Testis (tissue), 3 donors: Measurements from ENCODE around the gene HAUS8. TPM values are rescaled to one million over a fixed set of nuclear protein-coding genes. Genes with fewer than 3 reads are reported as not detected.
"Not testable (repeated sequence)": the region's sequence is repeated elsewhere in the genome, so short reads cannot be mapped to it uniquely, and the experiment has no call there.

Experiments used
- DNase-seq: peaks from one replicate; pipeline ENCODE4 v3.0.0-alpha.2; 2019
- H3K27ac ChIP-seq, 2 donors: fragments of 200-600 bp; sonication (generic); one replicate each; pipeline ENCODE4 v1.5.1; 2019
- H3K27me3 ChIP-seq: fragments of 200-600 bp; sonication (generic); one replicate; pipeline ENCODE4 v1.5.1; 2019
- H3K36me3 ChIP-seq: fragments of 200-600 bp; sonication (generic); one replicate; pipeline ENCODE4 v1.5.1; 2017; ENCODE audit warnings: low read depth; ENCODE audit errors: missing control alignments
- H3K4me1 ChIP-seq: fragments of 200-600 bp; sonication (generic); one replicate; pipeline ENCODE4 v1.5.1; 2019
- H3K4me3 ChIP-seq, 2 donors: fragments of 200-600 bp; sonication (generic); one replicate each; pipeline ENCODE4 v1.5.1; 2017 to 2019
- H3K9me3 ChIP-seq: fragments of 200-600 bp; sonication (generic); one replicate; pipeline ENCODE4 v1.5.1; 2017
- CTCF ChIP-seq, 3 experiments: fragments of 450-650 bp in 2 of 3; fragments of 200-600 bp in 1 of 3; sonication (generic) in 1 of 3; IDR thresholded peaks; one replicate each; pipeline ENCODE4 v1.5.1; 2016 to 2019; ENCODE audit warnings: antibody characterized with exemption in 3 of 3, mild to moderate bottlenecking in 2 of 3, moderate library complexity in 1 of 3
- POLR2A ChIP-seq: fragments of 450-650 bp; IDR thresholded peaks from one replicate; pipeline ENCODE4 v1.6.1; 2017; ENCODE audit warnings: antibody characterized with exemption, mild to moderate bottlenecking, moderate library complexity
- WGBS, 2 donors: methylation state at CpG; one replicate each; pipeline ENCODE4 v1.1.5; 2018; 5-methylcytosine and 5-hydroxymethylcytosine counted together
- intact Hi-C: fragments of 100-400 bp; cut with DNase I; formaldehyde crosslinking; loops from one replicate; pipeline ENCODE4 v1.15.1; 2023; ENCODE audit warnings: low total_unique reads
- polyA plus RNA-seq: library from polyadenylated mRNA; stranded (reverse); fragments of 350-450 nt; fragmentation: Illumina TruSeq; extraction: RNeasy Lipid Tissue Mini Kit (QIAGEN cat#74804); gene quantifications from one replicate; pipeline ENCODE4 v1.2.3, GENCODE V29; 2014; ENCODE audit warnings: low read depth, low replicate concordance; ENCODE audit not compliant: insufficient read depth
- total RNA-seq, 2 donors: library from RNA; depleted of rRNA; stranded (reverse); fragments of >200 nt; gene quantifications; one replicate each; pipeline ENCODE4 v1.2.3, GENCODE V29; 2016

HAUS8 gene
- total and polyA plus RNA-seq, 3 donors from 2014 or later = 20.0 to 29.7 (median 23.5) TPM

GRCh38 chr19:17109300-17109699 is 34.0 kb upstream of the HAUS8 start:
- TF ChIP-seq POLR2A (no peak), CTCF (IDR thresholded peaks at IDR 0.05) (no peak)
- Histone ChIP-seq H3K27ac (peak overlapping the region; percentile 39 to 50), H3K4me3 (no peak overlapping the region), H3K9me3 (no peaks in the 10 kb centered on the region), H3K4me1 (peaks cover 42% of the 10 kb centered on the region), H3K36me3 (no peaks in the 10 kb centered on the region), H3K27me3 (no peaks in the 10 kb centered on the region)
- WGBS, 2 donors = 85 to 93% methylated on average over 9 of the region's 9 CpGs
- no peak for DNase-seq
- intact Hi-C loops = no loop called here

- H3K4me3 ChIP-seq = no peak overlapping the region
- 40 to 54% methylated on average over 4 of the region's 4 CpGs for whole genome bisulfite sequencing, 2 donors
- H3K27ac ChIP-seq = peak overlapping the region; percentile 46 to 73
- H3K9me3 ChIP-seq = no peaks in the 10 kb centered on the region
- TF ChIP-seq CTCF (IDR thresholded peaks at IDR 0.05) (no peak), POLR2A (no peak)
- intact Hi-C loops = no loop called here
- DNase-seq = no peak
- peaks cover 38% of the 10 kb centered on the region for H3K4me1 ChIP-seq
- no peaks in the 10 kb centered on the region for H3K27me3 ChIP-seq
- H3K36me3 ChIP-seq = no peaks in the 10 kb centered on the region
These were observed 33.2 kb upstream of the HAUS8 start for GRCh38 chr19:17108453-17108784.

- WGBS, 2 donors = 39 to 63% methylated on average over 8 to 27 of the region's 27 CpGs
- TF ChIP-seq CTCF (IDR thresholded peaks at IDR 0.05) = no peak
- no peak for TF ChIP-seq POLR2A
- DNase-seq = peak; percentile 29
- Histone ChIP-seq H3K27me3 (no peaks in the 10 kb centered on the region), H3K9me3 (no peaks in the 10 kb centered on the region), H3K27ac (peak overlapping the region; percentile 46 to 73), H3K4me1 (peaks cover 32% of the 10 kb centered on the region), H3K36me3 (no peaks in the 10 kb centered on the region), H3K4me3 (no peak overlapping the region)
- intact Hi-C loops = no loop called here
These were observed 32.5 kb upstream of the HAUS8 start for GRCh38 chr19:17107546-17108452.

GRCh38 chr19:17106964-17107363 is 31.7 kb upstream of the HAUS8 start:
- Histone ChIP-seq H3K27ac (peak overlapping the region in 1 of 2 donors; percentile 73), H3K4me1 (peaks cover 24% of the 10 kb centered on the region)
- DNase-seq, H3K9me3 ChIP-seq, H3K36me3 ChIP-seq, H3K4me3 ChIP-seq, intact Hi-C loops, H3K27me3 ChIP-seq: not testable (repeated sequence)
- WGBS, 2 donors = 86 to 97% methylated on average over 4 of the region's 4 CpGs

GRCh38 chr19:17105556-17105955 is 30.3 kb upstream of the HAUS8 start:
- Histone ChIP-seq H3K27me3 (no peaks in the 10 kb centered on the region), H3K9me3 (no peaks in the 10 kb centered on the region), H3K36me3 (no peaks in the 10 kb centered on the region), H3K4me1 (peaks cover 17% of the 10 kb centered on the region), H3K27ac (no peak overlapping the region), H3K4me3 (no peak overlapping the region)
- 80 to 83% methylated on average over 3 of the region's 3 CpGs for WGBS, 2 donors
- TF ChIP-seq POLR2A (no peak), CTCF (IDR thresholded peaks at IDR 0.05) (no peak)
- DNase-seq = no peak
- intact Hi-C loops = no loop called here
